Measurements from ENCODE around the gene LDB2.

The LDB2 gene

DNA sequence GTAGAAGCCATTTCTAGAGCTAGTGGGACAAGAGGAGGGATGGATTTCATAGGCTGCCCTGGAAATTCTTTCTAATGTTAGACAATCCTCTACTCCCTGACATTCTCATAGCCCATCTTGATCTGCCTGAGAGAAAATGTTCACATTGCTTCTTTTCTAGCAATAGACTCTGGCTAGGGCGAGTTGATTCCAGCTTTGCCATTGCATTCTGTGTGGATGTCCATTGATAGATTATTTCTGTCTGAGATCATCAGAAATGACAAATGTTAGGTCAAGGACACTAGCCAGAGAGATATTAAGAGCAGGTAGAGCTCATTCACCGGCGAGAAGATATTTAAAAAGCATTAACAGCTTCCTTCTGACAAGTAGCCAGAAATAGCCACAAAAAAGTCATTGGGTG is 184.7 kb downstream of the LDB2 start:
- DNase-seq, result no peak

DNA sequence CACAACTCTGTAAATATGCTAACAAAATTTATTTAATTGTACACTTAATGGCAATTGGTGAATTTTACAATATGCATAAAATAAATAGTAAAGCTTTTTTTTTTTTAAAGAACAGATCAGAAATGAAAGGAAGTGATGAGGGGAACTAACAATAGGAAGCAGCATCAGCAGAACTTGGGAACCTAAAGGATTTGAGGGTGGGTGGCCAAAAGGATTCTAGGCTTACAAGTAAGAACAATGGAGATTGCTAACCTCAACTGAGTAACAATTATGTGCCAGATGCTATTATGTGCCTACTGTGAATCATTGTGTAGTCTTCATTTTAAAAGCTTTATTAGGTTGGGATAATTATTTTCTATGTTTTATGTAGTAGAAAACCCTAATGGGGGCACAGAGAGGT is 185.2 kb downstream of the LDB2 start:
- DNase-seq, result no peak

DNA sequence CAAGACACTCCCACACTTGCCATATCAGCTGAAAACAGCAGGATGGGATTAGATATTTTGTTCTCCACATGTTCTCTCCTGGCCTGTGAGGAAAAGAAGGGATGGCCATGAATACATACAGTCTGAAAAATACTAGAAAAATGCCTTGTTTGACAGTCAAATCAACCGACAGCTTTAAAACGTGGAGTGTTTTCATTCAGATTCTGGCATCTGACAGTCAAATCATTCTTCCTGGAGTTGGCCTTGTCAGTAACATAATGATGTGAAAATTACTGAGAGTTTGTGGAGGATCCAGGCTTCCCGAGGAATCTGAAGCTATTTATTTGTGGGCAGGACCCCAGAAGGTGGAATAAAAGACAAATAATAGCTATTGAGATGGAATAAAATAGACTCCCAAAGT is 188.2 kb downstream of the LDB2 start:
- DNase-seq, result no peak

DNA sequence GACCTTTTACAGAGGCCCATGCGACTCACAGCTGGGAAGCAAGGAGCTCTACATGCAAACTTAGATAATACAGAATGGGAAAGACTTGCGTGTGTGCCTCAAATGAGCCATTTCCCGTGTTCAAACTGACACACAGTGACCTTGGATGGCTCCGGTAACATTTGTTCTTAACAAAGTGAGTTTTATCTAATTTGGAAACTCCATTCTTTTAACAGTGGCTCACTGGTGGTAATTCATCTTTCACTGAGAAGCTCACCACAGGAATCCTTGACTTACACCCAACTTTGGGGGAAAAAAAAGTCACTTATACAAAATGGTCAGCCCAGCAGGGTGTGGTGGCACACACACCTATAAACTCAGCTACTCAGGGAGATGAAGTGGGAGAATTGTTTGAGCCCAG is 190.6 kb downstream of the LDB2 start:
- no peak for DNase-seq

DNA sequence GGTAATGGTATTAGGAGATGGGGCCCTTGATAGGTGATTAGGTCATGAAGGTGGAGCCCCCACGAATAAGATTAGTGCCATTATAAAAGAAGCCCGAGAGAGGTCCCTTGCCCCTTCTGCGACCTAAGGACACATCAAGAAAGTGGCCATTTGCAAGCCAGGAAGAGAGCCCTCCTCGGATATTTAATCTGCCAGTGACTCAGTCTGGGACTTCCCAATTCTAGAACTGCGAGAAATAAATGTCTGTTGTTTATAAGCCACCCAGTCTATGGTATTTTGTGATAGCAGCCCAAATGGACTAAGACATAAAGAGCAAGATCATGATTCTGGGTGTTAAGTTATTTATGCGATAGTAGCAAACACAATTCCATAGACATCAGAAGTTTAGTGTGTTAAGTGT is 192.2 kb downstream of the LDB2 start:
- no peak for DNase-seq

DNA sequence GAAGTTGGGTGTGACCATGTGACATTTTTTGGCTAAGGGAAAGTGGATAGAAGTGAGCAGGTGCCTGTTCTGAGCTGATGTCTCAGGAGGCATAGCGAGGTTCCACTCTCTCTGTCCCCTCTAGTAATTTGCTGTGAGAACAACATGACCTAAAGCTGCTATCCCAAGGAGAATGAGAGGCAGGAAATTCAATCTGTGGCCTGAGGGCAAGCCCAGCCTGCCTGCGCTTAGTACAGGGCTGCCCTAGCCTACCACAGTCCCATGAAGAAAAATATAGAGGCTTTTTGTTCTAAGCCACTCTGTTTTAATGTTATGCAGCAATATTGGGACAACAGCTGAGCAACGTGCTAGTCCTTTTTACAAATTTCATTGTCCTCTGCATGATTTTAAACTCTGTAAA is 193.1 kb downstream of the LDB2 start:
- DNase-seq, result no peak

DNA sequence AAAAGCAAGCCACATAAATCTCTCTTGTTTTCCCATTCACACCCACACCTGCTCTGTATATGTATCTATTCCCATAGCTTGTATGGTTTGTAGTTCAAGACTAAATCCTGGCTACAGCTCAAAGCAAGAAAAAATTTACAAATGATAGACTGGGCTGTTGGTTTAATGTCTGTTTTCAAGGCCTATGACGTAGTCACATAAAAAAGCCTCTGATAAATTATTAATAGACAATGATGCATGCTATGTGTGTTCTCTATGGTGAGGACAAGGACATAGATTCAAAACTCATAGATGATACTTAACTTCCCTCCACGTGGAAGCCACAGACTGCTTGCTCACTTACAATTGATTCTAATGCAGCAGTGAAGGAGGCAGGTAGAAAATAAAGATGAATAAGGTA is 194.0 kb downstream of the LDB2 start:
- DNase-seq, result no peak

DNA sequence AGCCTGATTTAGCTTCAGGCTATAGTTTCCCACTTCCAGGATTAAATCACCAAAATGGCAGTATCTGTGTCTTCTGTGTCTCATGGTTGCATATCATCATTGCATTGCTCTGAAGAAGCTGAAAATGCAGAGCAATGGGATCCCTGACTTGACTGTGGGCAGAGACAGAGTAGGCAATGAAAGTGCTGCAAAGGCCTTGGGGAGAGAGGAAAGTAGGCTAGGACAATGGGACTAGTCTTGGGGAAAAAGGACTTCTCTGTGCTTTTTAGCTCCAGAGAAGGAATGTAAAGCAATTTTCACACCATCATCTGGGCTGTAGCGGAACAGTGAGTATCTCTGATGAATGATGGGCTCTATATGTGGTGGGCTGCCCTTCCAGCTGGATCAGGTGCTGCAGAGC is 202.5 kb downstream of the LDB2 start:
- no peak for DNase-seq

DNA sequence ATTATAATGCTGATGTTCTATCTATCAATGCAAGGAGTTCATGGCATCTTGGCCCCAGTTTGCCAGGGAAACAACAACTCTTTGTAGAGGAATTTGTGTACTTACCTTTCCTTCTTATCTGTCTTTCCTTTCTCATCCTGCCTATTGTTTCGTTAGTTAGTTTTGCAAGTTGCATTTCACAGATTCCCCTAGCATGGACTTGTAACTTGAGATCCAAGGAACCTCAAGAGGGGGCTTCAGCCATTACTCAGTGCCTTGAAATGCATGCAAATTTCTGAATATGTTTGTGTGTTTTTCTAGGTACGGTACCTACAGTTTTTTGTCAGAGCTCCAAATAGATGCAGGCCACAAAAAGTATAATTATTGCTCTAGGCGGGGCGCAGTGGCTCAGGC is 203.6 kb downstream of the LDB2 start:
- no peak for DNase-seq

DNA sequence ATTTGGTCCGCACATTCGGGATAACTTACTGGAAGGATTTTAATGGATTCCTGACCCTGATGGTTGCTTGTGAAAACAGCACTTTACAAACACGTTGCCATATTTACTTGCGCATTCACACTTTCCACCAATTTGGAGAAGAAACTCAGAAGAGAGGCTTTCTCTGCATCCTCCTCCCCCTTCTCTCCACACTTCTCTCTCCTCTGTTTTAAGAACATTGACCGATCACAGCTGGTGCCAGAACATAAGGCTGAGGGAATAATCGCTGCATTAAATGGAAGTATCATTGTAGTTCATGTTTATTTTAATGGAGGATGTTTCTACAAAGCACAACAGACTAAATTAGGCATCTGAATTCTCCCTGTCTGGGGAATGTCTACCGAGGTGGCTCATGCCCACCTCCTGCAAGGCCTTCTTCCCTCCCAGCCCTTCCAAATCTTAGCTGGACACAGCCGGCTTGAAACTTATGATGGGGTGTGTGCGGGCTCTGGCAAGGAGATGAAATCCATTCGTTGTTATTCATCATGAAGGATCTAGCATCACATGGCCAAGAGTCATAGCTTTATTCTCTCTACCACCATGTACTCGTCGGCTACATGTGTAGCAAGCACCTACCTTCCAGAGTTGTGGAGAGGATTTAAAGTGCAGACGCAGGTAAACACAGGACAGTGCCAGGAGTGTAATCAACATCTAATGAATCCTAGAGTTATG is 204.1 kb downstream of the LDB2 start:
- no peak for DNase-seq

DNA sequence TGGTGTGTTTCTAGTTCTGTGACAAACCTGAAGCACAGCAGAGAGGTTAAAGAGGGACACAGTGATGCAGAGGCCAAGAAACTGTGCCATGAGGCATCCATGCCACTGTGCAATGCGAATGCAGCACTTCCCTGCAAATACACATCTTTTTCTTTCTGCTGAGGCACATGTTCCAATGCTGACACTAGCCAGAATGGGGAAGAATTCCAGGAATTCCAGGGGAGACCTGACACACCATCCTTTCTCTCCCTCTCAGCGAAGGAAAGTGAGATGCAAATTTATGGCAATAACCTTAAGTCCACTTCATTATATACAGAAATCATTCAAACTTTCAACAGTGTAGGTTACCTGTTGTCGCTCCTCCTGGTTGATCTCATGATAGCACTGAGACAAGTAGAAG is 204.8 kb downstream of the LDB2 start:
- no peak for DNase-seq

DNA sequence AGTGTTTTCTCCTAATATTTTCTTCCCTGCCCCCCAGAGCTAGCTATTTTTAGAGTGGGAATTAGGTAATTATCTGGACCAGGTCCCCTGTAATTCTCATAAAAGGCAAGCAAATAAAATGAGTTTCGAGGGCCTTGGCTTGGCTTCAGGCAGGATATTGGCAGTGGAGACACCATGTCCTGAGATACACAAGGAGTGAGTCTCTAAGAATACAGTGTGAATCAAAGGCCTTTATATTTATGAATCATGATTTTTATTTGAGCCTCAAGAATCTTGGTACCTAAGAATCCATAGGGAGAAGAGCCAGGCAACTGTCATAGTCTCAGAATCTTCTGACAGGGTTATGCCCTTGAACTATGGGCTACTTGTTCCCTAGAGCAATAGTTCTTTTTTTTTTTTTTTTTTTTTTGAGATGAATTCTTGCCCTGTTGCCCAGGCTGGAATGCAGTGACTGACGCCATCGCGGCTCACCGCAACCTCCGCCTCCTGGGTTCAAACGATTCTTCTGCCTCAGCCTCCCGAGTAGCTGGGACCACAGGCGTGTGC is 205.4 kb downstream of the LDB2 start:
- no peak for DNase-seq

DNA sequence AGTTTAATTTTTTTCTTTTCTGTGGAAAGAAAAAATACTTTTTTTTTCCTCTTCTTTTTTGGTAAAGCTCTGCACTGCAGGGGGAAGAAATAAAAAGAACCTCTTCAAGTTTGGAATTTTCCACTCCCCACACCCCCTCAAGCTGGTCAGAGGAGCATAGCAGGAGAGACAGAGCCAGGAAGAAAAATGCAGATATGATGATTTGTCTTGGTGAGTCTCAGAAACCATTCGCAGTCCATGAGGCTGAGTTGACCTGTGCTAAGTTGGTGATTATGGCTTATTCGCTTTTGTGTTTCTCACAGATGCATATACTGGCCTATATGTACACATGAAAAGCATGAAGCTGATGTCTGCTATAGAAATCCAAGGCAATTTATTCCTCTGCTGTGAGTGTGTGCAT is 205.9 kb downstream of the LDB2 start:
- DNase-seq, result no peak

DNA sequence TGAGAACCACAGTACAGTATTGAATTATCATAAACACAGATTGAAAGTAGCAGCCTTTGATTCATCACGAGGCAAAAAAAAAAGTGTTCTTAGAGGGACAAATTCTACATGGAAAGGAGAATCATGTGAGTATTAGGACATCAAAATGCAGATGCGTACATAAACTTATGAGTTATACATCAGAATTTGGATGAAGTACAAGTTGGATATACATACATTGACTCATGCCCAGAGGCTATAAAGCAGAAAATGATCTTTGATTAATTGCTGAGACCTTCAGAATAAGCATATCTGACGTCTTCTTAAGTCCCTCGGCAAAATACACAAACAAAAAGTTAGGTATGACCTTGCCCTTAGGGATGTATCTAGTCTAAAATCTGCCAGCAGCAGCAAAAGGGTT is 206.4 kb downstream of the LDB2 start:
- no peak for DNase-seq

DNA sequence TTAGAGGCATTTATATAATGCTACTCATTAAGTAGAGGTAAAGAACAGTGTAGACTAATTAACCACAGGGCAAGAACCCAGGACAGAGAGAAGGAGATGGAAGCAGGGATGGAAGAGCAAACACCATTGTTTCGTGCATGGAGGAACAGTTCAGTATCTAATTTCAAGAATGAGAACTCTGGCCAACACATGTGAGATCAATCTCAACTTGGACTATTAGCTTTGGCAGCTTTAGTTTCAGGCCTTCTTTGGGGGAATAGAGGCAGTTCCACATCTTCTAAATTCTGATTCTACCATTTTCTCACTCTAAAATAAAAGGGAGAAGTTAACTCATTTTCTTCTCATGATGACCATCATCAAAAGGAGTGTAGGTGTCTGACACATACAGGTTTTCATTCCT is 207.0 kb downstream of the LDB2 start:
- DNase-seq, result no peak

DNA sequence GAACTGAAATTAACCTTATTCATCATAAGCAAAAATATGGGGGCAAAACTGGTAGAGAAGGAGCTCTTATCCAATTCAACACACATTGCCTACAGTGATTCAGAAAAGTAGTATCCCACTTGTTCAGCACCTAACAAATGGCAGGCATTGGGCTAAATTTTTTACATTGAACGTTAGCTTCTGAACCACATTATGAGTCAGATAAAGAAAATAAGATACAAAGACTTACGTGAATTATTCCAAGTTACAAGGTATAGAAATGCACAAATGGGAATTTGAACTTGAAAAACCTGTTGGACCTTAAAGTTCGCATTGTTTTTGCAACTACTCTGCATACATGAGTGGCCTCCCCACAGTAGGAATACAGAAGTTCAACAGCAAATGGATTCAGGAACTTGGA is 210.6 kb downstream of the LDB2 start:
- no peak for DNase-seq

DNA sequence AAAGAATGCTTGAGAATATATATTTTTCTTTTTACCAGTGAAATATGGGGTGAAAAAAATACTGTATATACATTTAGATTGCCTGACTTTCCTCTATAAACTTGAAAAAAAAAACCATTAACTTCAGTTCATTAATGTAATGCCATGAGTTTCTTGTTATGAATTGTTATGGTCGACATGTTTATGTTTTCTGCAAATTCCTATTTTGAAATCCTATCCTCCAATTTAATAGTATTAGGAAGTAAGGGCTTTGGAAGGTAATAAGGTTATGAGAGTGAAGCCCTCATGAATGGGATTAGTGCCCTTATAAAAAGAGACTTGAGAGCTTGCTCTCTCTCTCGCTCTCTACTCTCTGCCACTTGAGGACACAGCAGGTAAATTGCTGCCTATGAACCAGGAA is 211.4 kb downstream of the LDB2 start:
- no peak for DNase-seq

DNA sequence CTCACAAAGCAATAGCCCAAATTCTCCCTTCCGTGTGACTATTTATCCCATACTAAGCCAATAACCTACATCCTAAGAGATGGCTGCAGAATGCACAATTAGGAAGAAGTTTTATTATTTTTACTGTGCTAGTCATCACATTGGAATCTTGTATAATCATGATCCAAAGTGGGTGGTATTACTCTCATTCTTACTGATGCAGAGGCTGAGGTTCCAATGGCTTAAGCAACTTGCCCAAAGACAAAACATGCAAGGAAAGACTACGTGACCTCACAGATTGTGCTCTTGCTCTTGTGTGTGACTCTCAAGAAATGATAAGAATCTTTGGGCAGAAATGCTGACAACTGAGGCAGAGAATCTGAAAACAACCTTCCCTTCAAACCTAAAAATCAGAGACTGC is 212.2 kb downstream of the LDB2 start:
- no peak for DNase-seq

DNA sequence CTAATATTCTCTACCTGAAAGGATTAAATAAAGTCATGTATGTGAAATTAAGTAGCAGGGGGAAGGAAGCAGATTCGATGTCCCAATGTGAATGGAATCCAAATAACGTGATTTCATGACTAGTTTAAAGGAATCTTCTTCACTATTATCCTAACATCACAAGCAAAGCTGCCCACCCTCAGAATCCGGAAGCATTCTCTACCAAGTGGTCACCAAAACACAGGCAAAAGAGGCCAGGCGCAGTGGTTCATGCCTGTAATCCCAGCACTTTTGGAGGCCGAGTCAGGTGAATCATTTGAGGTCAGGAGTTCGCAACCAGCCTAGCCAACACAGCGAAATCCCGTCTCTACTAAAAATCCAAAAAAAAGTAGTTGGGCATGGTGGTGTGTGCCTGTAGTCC is 212.9 kb downstream of the LDB2 start:
- DNase-seq, result no peak

DNA sequence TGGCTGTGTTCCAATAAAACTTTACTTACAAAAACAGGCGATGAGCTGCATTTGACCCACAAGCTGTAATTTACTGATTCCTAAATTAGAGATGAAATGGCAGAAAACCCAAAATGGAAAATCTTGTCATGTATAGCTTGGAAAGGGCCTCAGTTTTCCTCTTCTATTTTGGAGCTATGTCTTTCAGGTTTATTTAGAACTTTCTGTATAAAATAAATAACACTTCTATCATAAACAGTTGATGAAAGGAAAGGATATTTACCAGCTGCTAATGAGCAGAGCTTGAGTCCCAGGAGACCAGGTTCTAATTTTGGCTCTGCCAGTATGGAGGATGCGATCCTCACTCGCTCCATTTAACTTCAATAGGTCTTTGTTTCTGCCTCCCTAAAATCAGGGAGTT is 213.5 kb downstream of the LDB2 start:
- DNase-seq, result no peak

DNA sequence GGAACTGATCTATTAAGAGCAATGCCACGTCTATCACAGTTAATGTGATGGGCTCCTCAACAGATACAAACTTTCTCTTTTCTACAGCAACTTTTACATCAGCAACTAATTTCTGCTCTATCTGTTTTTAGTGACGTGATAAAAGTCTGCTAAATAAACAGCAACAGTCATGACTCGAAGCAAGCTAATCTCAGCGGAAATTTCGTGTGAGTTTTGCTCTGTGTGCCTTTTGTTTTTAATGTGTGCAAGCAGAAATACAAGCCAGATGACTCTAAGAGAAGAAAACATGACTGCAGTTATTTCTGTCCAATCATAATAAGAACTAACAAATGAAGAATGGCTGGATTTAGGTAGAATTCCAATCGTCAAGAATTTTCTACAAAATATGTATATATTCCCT is 214.3 kb downstream of the LDB2 start:
- DNase-seq, result no peak

DNA sequence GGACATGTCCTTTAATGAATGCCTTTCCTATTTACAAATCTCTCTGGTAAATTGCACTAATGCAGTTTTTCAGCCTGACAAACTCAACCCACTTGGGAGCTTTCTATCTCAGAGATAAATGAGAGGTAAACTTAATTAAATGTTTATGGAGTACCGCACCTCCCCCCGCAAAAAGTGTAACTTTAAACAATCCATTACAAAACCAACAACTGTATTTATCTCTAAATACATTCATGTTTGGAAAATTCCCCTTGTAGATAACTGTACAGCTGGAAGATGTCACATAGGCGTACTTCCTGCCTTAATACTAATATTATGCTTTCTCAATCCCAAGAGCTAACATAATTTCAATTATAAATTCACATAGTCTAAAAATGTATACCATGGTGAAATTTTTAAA is 215.5 kb downstream of the LDB2 start:
- no peak for DNase-seq

DNA sequence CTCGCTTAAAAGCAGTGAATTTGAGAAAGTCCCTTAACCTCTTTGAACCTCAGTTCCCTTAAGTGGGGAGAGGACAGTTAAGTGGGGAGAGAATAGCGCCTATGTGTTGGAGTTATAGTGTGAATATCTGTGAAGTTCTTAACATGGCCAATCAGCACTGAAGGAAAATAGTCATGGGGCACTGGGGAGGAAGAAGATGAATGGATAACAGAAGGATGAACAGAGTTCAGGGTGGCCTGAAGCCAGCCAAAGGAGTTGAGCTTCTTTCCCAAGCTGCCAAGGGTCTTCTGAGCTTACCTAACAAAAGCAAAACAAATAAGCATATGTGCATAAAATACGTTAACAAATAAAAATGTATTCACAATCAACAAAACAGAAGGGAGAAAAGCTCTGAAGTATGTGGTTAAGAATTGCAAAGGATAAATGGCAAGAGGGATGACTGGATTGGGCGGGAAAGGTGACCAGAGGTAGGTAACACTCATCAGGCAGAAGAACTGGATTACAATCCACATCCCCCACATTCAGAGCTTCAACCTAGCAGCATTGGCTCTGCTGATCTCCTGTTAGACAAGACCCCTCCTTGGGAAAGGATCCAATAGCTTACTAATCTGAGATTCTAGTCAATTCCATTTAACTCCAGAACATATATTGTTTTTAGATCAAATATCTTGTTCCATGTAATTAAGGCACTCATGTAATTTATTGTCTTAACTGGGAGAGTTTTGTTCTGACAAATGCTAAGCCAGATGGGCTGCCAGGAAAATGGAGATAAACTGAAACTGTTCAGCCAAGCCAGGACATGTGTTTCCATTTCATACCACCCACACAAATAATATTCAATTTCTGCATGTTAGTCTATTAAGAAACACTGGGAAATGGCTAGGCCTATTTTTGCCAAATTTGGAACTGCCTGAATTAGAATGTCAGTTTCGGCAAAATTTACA is 221.2 kb downstream of the LDB2 start:
- DNase-seq, result no peak

DNA sequence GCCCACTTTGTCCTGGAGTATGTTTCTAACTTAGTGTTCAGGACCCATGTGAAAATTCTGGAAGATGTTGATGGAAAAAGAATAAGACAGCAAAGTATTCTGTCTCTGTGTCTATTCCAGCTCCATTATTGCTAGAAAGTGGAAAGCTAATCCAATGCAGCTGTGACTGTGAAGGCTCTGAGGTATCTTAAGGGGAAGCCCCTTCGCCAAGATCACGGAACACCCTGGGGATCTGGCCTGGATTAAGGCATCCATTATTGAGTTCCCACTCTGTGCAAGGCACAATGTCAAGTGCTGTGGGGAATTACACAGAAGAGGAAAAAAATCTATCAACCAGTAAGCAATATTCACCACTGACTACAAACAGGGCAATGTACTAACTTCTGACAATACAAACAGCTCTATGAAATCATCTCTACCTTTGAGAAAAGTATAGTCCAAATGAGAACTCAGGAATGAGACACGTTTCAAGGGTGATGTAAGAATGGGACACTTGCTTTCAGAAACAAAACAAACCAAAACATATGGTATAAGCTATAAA is 222.1 kb downstream of the LDB2 start:
- DNase-seq, result no peak

Data from NCI-H2081 treated with DMSO at 0.1 percent for 48 hours (cell line).